ENCODE measurements around the gene TMEM120B.

The TMEM120B gene

GRCh38 chr12:121823101-121823726 is 110.7 kb downstream of the TMEM120B start:
- DNase-seq = no peak

GRCh38 chr12:121823727-121824115 is 111.2 kb downstream of the TMEM120B start:
- DNase-seq = no peak

GRCh38 chr12:121825041-121825523 is 112.5 kb downstream of the TMEM120B start:
- DNase-seq = no peak

GRCh38 chr12:121826318-121827150 is 114.0 kb downstream of the TMEM120B start:
- no peak for DNase-seq

- DNase-seq = no peak
Measured at GRCh38 chr12:121827351-121828099, 115.0 kb downstream of the TMEM120B start.

GRCh38 chr12:121828306-121828705 is 115.8 kb downstream of the TMEM120B start:
- no peak for DNase-seq

- DNase-seq = no peak
Measured at GRCh38 chr12:121828826-121829225, 116.3 kb downstream of the TMEM120B start.

- DNase-seq = no peak
Measured at GRCh38 chr12:121829250-121829918, 116.8 kb downstream of the TMEM120B start.

GRCh38 chr12:121830134-121830533 is 117.6 kb downstream of the TMEM120B start:
- no peak for DNase-seq

- DNase-seq = no peak
Measured at GRCh38 chr12:121830588-121831265, 118.2 kb downstream of the TMEM120B start.
